Natural killer cell treated with Interleukin-12 subunit alpha and Interleukin-12 subunit beta and Interleukin-15 and Interleukin-18, amount 100 ng/mL, for 72 hours (primary cell): ENCODE measurements around the gene DCLK1. TPM values are rescaled to one million over a fixed set of nuclear protein-coding genes. Genes with fewer than 3 reads are reported as not detected.

Experiments used
- ATAC-seq, 2 donors: fragments of 150-1000 bp; cut with Tn5 transposase in 1 of 2; sonication (Bioruptor Pico), chemical (Tn5 transposase) in 1 of 2; 2 replicates each; pipeline ENCODE4 v1.10.0; 2021
- DNase-seq: peaks from one replicate; pipeline ENCODE4 v3.0.0; 2022; ENCODE audit warnings: low spot score
- H3K27ac Mint-ChIP-seq, 2 donors: 1 replicate in 1 of 2; 2 replicates in 1 of 2; pipeline ENCODE4 v1.8.0; 2022; ENCODE audit warnings: mixed read lengths in 2 of 2, mild to moderate bottlenecking in 1 of 2, moderate library complexity in 1 of 2
- H3K27me3 Mint-ChIP-seq, 2 donors: 1 replicate in 1 of 2; 2 replicates in 1 of 2; pipeline ENCODE4 v1.8.0; 2022; ENCODE audit warnings: mixed read lengths in 2 of 2
- H3K36me3 Mint-ChIP-seq: one replicate; pipeline ENCODE4 v1.8.0; 2022; ENCODE audit warnings: mixed read lengths
- H3K4me1 Mint-ChIP-seq, 2 donors: 1 replicate in 1 of 2; 2 replicates in 1 of 2; pipeline ENCODE4 v1.8.0; 2022; ENCODE audit warnings: low read depth in 2 of 2, mixed read lengths in 2 of 2, mild to moderate bottlenecking in 1 of 2
- H3K4me3 Mint-ChIP-seq: one replicate; pipeline ENCODE4 v1.8.0; 2022; ENCODE audit warnings: mixed read lengths
- H3K9me3 Mint-ChIP-seq: 2 replicates; pipeline ENCODE4 v1.8.0; 2022; ENCODE audit warnings: mixed read lengths
- total RNA-seq, 2 donors: library from RNA; stranded (reverse); gene quantifications; one replicate each; pipeline ENCODE4 v1.2.3, GENCODE V29; 2022

The DCLK1 gene
- total RNA-seq, 2 donors from 2014 or later = not detected

DNA sequence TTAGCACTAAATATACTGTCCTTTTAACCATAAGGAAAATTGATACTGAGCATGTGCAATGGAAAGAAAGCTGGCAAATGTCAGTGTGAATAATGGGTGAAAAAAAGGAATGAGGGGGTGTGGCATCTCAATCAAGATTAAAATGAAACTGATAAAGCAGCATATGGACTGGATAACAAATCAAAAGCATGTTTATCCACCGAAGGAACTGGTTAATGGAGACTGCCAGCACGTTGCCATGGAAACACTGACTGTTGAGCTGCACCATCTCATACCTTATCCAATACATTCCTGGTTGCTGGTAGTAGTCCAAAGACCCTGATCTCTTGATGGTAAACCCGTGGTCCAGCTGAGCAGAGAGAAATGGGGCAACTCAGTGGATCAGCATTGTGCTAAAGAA lies 343.2 kb downstream of the DCLK1 start:
- Mint-ChIP-seq H3K9me3 (no peaks in the 10 kb centered on the region), H3K27ac (no peak overlapping the region), H3K27me3 (peaks cover 0 to 3% of the 10 kb centered on the region in 2 donors), H3K4me1 (no peaks in the 10 kb centered on the region), H3K4me3 (no peak overlapping the region), H3K36me3 (no peaks in the 10 kb centered on the region)
- ATAC-seq (no peak), DNase-seq (no peak)

DNA sequence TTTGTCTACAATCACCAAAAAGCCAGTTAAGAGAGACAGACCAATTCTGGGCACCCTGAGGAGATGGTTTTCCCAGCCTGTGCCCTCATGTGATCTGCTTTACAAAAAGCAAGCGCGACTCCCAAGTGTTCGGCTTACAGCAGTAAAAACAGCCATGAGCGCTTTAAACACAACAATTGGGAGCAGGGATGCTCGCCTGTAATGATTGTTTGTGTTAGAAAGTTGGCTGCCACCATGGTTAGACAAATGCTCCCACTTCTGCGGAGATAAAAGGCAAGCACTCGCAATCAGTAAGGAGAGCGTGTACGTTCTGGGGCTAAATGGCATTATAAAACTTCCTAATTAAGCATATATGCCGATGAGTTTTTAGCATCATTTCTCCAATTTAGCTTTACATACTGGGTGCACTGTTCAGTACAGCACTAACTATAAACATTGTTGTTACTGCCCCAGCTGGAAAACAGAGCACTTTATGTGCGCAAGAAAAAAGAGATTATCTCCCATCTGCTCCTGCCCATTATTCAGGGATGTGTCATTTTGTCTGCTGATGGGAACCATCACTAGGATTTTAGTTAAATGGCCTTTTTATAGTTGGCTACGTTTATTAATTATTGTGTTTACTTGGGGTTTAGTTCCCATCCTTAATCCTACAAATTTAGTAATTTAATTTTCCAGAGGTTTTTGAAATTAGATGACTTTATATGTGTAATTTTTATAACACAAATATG lies 345.4 kb downstream of the DCLK1 start:
- Mint-ChIP-seq H3K36me3 (no peaks in the 10 kb centered on the region), H3K4me1 (no peaks in the 10 kb centered on the region), H3K4me3 (no peak overlapping the region), H3K27me3 (peaks cover 0 to 3% of the 10 kb centered on the region in 2 donors), H3K27ac (no peak overlapping the region), H3K9me3 (no peaks in the 10 kb centered on the region)
- ATAC-seq (no peak), DNase-seq (no peak)

DNA sequence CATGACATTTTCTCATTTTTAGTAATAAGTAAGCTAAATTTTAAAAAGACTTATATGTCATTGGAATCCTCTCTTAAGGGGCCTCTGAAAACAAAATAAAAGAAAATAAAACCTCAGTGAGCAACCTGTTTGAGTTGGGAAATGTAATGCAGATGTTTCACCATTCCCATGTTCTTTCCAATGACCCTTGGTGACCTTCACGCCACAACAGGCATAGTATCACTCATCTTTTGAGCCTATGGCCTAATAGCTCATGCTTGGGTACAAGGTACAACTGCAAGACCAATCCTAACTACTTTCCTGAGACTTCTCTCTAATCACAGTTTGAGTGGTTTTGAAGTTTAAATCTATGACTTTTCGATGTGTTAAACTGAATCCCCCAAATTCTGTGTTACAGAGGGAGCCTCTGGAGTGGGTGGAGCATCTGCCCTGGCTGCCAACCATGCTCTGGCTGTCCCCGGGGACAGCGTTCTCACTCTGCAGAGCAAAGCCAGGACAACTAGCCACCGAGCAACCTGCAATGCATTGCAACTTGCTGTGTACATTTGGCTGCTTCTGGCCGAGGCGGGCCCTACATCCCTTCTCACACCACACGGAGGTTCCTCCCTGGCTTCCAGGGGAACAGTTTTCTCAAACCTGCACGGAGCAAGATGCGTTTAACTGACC lies 346.8 kb downstream of the DCLK1 start:
- Mint-ChIP-seq H3K27me3 (no peaks in the 10 kb centered on the region), H3K36me3 (no peaks in the 10 kb centered on the region), H3K9me3 (no peaks in the 10 kb centered on the region), H3K4me3 (no peak overlapping the region), H3K4me1 (no peaks in the 10 kb centered on the region), H3K27ac (no peak overlapping the region)
- no peak for ATAC-seq
- no peak for DNase-seq

DNA sequence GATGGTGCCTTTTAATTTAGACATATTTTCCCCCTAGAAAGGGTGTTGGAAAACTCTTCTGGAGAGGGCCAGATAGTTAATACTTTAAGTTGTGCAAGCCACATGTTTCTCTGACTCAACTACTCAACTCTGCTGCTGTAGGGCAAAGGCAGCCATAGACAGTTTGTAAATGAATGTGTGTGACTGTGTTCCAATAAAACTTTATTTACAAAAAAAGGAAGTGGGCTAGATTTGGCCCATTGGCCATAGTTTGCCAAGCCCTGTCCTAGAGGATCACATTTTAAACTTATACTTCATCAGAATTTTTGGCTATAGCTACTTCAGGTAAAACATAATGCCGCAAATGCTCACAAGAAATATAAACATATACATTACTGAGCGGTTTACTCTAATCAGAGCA lies 348.4 kb downstream of the DCLK1 start:
- no peak overlapping the region for H3K4me3 Mint-ChIP-seq

DNA sequence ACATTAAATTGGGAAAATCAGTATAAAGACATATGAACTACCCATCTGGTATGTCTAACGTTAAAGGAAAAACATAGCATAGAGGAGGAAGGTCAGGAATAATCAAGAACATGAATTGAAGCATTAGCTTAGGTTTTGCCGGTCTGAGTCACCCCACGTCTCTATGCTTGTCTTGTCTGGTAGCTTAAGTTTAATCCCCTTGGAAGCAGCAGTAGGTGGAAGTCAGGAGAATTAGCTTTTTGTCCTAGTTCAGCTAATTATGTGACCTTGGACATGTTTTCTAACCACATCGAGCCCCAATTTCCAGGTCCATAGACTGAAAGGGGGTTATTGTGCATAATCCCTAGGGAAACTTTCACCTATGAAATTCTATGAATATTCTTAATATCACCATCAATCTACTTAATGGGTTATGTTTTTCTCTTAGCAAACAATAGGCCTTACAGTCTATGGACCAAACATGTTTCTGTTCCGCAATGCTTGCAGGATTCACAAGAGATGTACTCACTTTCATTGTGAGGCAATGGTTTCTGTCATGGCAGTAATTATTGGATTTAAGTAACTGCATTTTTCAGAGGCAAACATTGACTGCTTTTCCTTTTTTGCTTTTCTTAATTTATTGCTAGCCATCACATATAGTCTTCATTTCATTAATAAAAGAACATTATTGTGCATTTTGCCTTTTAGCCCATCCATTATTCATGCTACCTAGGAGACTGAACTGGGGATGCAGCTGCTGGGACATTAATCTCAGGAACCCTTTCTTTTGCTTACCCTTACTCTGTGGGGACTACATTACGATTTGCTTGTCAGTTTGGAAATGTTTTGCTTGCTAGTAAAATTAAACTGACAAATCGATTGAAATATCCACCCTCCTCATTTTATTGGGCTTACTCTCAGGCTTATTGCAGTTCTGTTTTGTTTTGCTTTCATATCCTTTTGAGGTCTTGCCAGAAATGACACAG lies 349.9 kb downstream of the DCLK1 start:
- H3K4me3 Mint-ChIP-seq = no peak overlapping the region
- ATAC-seq (no peak), DNase-seq (no peak)
- H3K36me3 Mint-ChIP-seq = no peaks in the 10 kb centered on the region
- H3K27me3 Mint-ChIP-seq = no peaks in the 10 kb centered on the region
- H3K9me3 Mint-ChIP-seq = peaks cover 6% of the 10 kb centered on the region
- H3K4me1 Mint-ChIP-seq = no peaks in the 10 kb centered on the region
- H3K27ac Mint-ChIP-seq = no peak overlapping the region

More for the DNA sequence above, 348.4 kb downstream of the DCLK1 start:
- no peak for DNase-seq
- peaks cover 3% of the 10 kb centered on the region for H3K9me3 Mint-ChIP-seq
- H3K36me3 Mint-ChIP-seq = no peaks in the 10 kb centered on the region
- no peaks in the 10 kb centered on the region for H3K27me3 Mint-ChIP-seq
- no peak for ATAC-seq
- H3K27ac Mint-ChIP-seq = no peak overlapping the region
- H3K4me1 Mint-ChIP-seq = no peaks in the 10 kb centered on the region

DNA sequence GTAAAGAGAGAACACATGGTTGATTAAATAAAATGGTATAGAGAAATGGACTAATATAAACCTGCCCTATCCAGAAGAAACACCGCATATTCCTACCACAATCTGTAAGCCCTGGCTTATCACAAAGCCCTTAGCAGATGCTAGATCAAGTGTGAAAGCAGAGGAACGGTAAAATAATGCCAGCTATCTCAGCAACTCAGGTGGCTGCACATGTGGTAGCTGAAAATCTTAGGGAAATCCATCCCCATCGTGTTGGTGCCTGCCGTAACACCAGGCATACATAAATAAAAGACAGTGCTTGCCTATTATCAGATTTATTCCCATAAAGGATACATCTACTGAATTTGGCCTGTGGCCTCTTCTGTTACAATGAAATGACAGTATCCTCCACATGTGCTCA lies 350.6 kb downstream of the DCLK1 start:
- ATAC-seq (no peak), DNase-seq (no peak)
- no peak overlapping the region for H3K27ac Mint-ChIP-seq
- no peaks in the 10 kb centered on the region for H3K36me3 Mint-ChIP-seq
- H3K27me3 Mint-ChIP-seq = no peaks in the 10 kb centered on the region
- H3K4me1 Mint-ChIP-seq = no peaks in the 10 kb centered on the region
- no peak overlapping the region for H3K4me3 Mint-ChIP-seq
- H3K9me3 Mint-ChIP-seq = peaks cover 6% of the 10 kb centered on the region

DNA sequence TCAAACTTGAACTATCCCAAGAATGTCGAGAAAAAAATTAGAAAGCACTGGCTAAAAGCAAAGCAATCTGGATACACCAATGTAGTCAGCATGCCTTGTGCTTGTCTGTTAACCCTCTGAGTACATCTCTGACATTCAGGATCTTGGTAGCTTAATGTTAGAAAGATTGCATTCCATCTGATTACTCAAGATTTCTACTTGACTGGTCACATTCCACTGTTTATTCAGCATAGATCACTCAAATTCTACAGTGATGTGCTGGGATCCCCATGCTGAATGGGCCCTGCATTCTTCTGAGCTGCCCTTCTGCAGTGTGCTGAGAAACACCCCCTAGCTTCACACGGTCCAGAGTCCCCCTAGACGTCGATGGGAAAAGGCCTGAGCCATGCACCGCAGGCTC lies 359.3 kb downstream of the DCLK1 start:
- no peaks in the 10 kb centered on the region for H3K4me1 Mint-ChIP-seq
- H3K27ac Mint-ChIP-seq = no peak overlapping the region
- DNase-seq (no peak), ATAC-seq (no peak)
- no peaks in the 10 kb centered on the region for H3K27me3 Mint-ChIP-seq
- H3K4me3 Mint-ChIP-seq = no peak overlapping the region
- no peaks in the 10 kb centered on the region for H3K36me3 Mint-ChIP-seq
- peaks cover 3% of the 10 kb centered on the region for H3K9me3 Mint-ChIP-seq

DNA sequence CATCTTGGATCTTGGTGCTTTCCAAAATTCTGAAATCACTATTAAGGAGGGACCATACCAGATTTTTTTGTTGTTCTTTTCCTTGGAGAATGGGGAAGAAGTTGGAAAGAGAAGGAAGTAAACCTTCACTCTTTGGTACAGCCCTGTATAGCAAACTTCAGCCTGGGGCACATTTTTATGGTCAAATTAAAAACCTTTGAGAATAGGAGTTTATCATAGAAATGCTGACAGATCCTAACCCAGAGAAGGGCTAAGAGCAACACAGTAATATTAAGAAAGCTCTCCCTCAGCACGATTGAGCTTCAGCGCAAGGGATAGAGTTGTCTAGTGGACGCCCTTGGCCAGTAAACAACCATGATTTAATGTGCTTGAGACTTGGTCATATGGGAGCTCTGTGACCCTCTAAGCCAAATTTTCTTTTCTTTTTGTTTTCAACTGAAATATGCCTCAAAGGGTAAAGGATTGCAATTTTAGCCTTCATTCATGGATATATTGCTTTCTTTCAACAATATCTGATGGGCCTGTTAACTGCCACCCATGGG lies 360.4 kb downstream of the DCLK1 start:
- no peaks in the 10 kb centered on the region for H3K27me3 Mint-ChIP-seq
- H3K4me1 Mint-ChIP-seq = no peaks in the 10 kb centered on the region
- ATAC-seq (no peak), DNase-seq (no peak)
- H3K4me3 Mint-ChIP-seq = no peak overlapping the region
- no peak overlapping the region for H3K27ac Mint-ChIP-seq
- no peaks in the 10 kb centered on the region for H3K36me3 Mint-ChIP-seq
- H3K9me3 Mint-ChIP-seq = peaks cover 3% of the 10 kb centered on the region

DNA sequence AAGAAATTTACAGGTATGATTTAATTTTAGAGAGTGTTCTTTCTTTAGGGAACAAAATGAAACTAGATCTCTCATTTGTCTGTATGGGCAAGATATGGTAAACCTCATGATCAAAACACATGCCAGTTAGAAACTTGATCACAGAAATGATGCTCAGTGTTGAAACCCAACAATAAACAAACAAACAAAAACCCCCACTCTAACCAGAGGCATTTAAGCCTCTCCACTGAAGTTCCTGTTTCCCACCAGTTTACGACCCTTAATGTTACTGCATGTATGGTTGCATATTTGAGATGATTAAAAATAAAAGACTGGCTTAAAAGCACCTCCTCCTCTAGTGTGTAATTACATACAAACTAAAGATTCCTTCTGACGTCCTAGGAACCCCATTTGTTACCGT lies 361.4 kb downstream of the DCLK1 start:
- H3K36me3 Mint-ChIP-seq = no peaks in the 10 kb centered on the region
- H3K27ac Mint-ChIP-seq = no peak overlapping the region
- DNase-seq (no peak), ATAC-seq (no peak)
- no peaks in the 10 kb centered on the region for H3K27me3 Mint-ChIP-seq
- no peaks in the 10 kb centered on the region for H3K4me1 Mint-ChIP-seq
- peaks cover 3% of the 10 kb centered on the region for H3K9me3 Mint-ChIP-seq
- H3K4me3 Mint-ChIP-seq = no peak overlapping the region

DNA sequence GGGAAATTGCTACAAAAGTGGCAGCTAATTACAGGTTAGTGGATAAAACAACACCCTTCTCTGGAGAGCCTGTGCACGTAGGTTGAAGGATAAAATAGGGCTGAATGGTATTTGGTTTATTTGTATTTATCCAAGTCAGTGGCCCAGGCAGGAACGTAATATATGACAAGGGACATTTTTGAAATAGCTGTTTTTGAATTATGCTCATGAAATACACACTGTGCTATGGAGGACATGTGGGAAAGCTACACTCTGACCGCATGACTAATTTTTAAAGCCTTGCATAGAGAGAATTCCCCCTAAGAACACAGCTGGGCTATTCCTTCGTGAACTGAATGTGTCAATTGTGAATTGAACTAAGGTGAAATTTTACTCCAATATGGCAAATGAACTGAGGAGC lies 362.6 kb downstream of the DCLK1 start:
- Mint-ChIP-seq H3K4me1 (no peaks in the 10 kb centered on the region), H3K27ac (no peak overlapping the region), H3K9me3 (peaks cover 3% of the 10 kb centered on the region), H3K36me3 (no peaks in the 10 kb centered on the region), H3K4me3 (no peak overlapping the region), H3K27me3 (no peaks in the 10 kb centered on the region)
- DNase-seq (no peak), ATAC-seq (no peak)

DNA sequence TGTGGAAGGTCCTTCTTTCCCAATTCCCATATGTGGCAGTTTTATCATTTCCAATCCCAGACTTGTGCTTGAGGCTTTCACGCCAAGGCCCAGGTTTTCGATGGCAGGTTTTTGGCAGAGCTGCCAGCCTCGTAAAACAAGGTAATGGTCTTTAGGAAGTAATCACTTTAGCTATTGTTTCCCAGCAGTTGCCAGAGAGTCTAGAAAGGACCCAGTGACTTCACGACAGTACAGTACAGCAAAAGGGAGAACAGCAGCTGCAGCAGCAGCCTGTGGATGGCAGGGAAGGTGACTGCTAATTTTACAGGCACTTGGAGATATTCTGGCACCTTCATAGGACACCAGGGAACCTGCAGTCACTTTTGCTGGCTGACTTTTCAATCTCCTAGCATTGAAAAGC lies 363.1 kb downstream of the DCLK1 start:
- no peaks in the 10 kb centered on the region for H3K27me3 Mint-ChIP-seq
- H3K36me3 Mint-ChIP-seq = no peaks in the 10 kb centered on the region
- no peak overlapping the region for H3K4me3 Mint-ChIP-seq
- no peaks in the 10 kb centered on the region for H3K4me1 Mint-ChIP-seq
- DNase-seq (no peak), ATAC-seq (no peak)
- H3K27ac Mint-ChIP-seq = no peak overlapping the region
- peaks cover 3% of the 10 kb centered on the region for H3K9me3 Mint-ChIP-seq

DNA sequence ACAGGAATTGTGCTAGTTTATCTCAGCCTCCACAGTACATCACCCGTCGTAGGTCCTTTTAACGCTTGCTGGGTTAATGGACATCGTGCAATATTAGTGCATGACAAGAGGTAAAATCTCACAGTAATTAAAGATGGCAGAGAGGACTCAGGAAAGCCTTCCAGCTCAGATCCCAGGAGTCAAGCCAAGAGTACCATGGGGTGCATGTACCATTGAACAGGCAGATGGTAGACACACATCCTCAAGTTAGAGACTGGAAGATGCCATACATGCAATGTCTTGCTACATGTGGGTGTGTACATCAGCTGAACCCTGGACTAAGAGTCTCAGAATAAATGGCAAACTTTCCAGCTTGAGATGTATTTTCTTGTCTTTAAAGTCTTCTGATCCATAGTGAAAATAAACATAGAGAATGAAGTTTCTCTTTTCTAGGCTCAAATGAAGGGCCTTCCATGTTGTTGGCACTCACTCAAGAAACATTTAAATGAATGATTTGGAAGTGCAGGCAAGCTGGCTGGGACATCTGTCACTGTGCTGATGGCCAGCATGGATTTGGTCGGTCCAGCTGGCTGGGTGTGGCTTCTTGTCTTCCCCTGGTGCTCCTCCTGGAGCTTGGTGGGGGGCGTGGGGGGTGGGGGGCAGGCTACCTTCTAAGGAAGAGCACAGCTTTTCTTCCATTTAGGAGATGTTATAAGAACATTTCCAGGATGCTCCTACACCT lies 363.8 kb downstream of the DCLK1 start:
- no peak overlapping the region for H3K4me3 Mint-ChIP-seq
- no peaks in the 10 kb centered on the region for H3K27me3 Mint-ChIP-seq
- no peak overlapping the region for H3K27ac Mint-ChIP-seq
- H3K9me3 Mint-ChIP-seq = peaks cover 3% of the 10 kb centered on the region
- no peaks in the 10 kb centered on the region for H3K36me3 Mint-ChIP-seq
- ATAC-seq = no peak
- no peaks in the 10 kb centered on the region for H3K4me1 Mint-ChIP-seq
- no peak for DNase-seq

DNA sequence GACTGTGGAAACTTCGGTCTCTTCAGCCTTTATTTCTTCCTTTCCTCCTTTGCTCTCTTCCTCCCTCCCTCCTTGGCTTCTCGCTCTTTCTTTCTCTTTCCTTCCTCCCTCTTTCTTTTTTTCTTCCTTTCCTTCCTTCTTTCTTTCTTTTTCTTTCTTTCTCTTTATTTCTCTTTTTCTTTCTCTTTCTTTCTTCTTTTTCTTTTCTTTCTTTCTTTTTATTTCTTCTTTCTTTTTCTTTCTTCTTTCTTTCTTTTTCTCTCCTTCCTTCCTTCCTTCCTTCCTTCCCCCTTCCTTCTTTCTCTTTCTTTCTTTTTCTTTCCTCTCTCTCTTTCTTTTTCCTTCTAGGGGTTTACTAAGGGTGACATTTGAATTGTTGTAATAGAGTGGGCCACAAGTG lies 364.5 kb downstream of the DCLK1 start:
- no peaks in the 10 kb centered on the region for H3K36me3 Mint-ChIP-seq
- ATAC-seq (no peak), DNase-seq (no peak)
- H3K27ac Mint-ChIP-seq = no peak overlapping the region
- H3K27me3 Mint-ChIP-seq = no peaks in the 10 kb centered on the region
- H3K9me3 Mint-ChIP-seq = peaks cover 3% of the 10 kb centered on the region
- H3K4me3 Mint-ChIP-seq = no peak overlapping the region
- no peaks in the 10 kb centered on the region for H3K4me1 Mint-ChIP-seq
